ENCODE measurements around the gene CTNNBL1.

DNA sequence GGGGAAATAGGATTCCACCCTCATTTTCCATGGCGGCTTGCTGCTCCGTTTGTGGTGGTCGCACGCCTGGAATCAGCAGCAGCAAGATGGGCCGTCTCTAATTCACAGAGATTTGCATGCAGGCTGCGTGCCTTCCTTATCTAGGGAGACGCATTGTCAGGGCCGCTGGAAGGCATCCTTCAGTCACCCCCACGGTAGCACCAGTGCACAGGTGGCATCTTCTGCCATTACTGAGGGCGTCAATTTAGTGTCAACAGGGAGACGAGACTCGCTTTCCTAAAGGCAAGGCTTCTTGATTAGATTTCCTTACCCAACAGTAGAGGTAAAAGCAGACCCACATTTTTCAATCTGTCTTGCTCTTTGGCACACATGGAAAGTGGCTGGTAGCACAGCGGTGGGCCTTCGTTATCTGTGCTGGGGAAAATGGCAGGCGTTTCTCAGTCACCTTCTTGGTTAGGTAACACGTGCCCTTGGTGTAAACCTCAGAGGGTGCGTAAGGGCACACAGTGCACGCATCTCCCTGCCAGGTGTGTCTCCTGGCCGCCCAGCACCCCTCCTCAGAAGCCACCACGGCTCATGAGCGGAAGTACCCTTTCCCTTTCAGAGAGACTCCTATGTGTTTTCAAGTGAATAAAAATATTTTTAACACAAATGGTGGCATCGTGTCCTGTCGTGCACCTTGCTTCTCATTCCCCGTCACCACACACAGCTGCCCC is 181.8 kb downstream of the CTNNBL1 start:
- TF ChIP-seq, protein P1, sequence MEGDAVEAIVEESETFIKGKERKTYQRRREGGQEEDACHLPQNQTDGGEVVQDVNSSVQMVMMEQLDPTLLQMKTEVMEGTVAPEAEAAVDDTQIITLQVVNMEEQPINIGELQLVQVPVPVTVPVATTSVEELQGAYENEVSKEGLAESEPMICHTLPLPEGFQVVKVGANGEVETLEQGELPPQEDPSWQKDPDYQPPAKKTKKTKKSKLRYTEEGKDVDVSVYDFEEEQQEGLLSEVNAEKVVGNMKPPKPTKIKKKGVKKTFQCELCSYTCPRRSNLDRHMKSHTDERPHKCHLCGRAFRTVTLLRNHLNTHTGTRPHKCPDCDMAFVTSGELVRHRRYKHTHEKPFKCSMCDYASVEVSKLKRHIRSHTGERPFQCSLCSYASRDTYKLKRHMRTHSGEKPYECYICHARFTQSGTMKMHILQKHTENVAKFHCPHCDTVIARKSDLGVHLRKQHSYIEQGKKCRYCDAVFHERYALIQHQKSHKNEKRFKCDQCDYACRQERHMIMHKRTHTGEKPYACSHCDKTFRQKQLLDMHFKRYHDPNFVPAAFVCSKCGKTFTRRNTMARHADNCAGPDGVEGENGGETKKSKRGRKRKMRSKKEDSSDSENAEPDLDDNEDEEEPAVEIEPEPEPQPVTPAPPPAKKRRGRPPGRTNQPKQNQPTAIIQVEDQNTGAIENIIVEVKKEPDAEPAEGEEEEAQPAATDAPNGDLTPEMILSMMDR (IDR thresholded peaks at IDR 0.05), result no peak
- TF ChIP-seq POLR2A (IDR thresholded peaks at IDR 0.05), result no peak
